IMR-90 (cell line): ENCODE measurements around the gene MID1. TPM values are rescaled to one million over a fixed set of nuclear protein-coding genes. Genes with fewer than 3 reads are reported as not detected.

Source experiments
- ATAC-seq: fragments of 200-7000 bp; cut with Tn5 transposase; 2 replicates; pipeline ENCODE4 v1.9.1; 2020; ENCODE audit warnings: low read depth, mild to moderate bottlenecking, moderate library complexity
- BruUV-seq: library from RNA; stranded (reverse); fragments of 400-500 nt; replicated peaks from 2 replicates; lab custom pipeline; 2021; lab: Mats Ljungman, UMichigan
- CTCF ChIA-PET: fragments of 300-600 bp; formaldehyde crosslinking; extraction: SDS; loops from one replicate; lab custom pipeline; 2021; ENCODE audit warnings: antibody characterized with exemption; lab: Yijun Ruan, JAX
- POLR2A ChIA-PET: fragments of 300-600 bp; sonication (Branson Sonifier 250); formaldehyde crosslinking; loops from one replicate; lab custom pipeline; 2022; ENCODE audit warnings: antibody characterized with exemption; ENCODE audit not compliant: unreplicated experiment; lab: Charles Lee
- DNase-seq: peaks from one replicate; pipeline ENCODE4 v3.0.0; 2013
- H2AFZ ChIP-seq: replicated peaks from 2 replicates; pipeline ENCODE3; 2013; ENCODE audit warnings: low read length, mild to moderate bottlenecking; ENCODE audit not compliant: poor library complexity
- H2AK5ac ChIP-seq: 2 replicates; pipeline ENCODE4 v1.6.1; 2013; ENCODE audit warnings: low read depth, low read length, inconsistent platforms
- H2AK9ac ChIP-seq: replicated peaks from 2 replicates; pipeline ENCODE3; 2013; ENCODE audit warnings: mild to moderate bottlenecking, low read depth, low read length, moderate library complexity; ENCODE audit not compliant: poor library complexity
- H2BK120ac ChIP-seq: 2 replicates; pipeline ENCODE4 v1.6.1; 2013; ENCODE audit warnings: low read depth, low read length, inconsistent platforms
- H2BK15ac ChIP-seq: 3 replicates; pipeline ENCODE4 v1.6.1; 2013; ENCODE audit warnings: low read depth, low read length, inconsistent platforms
- H2BK20ac ChIP-seq: 2 replicates; pipeline ENCODE4 v1.6.1; 2013; ENCODE audit warnings: low read depth, mild to moderate bottlenecking, inconsistent platforms, low read length, moderate library complexity
- H2BK5ac ChIP-seq: 2 replicates; pipeline ENCODE4 v1.6.1; 2013; ENCODE audit warnings: mild to moderate bottlenecking, low read depth, low read length, inconsistent platforms; ENCODE audit not compliant: poor library complexity, severe bottlenecking
- H3K14ac ChIP-seq: replicated peaks from 2 replicates; pipeline ENCODE4 v1.6.1; 2013; ENCODE audit warnings: low read depth, low read length, inconsistent platforms
- H3K18ac ChIP-seq: 2 replicates; pipeline ENCODE4 v1.6.1; 2013; ENCODE audit warnings: low read depth, low read length, control low read depth
- H3K23ac ChIP-seq: 2 replicates; pipeline ENCODE4 v1.6.1; 2013; ENCODE audit warnings: low read depth, low read length, inconsistent platforms
- H3K27ac ChIP-seq: 2 replicates; pipeline ENCODE4 v1.5.1; 2013; ENCODE audit warnings: mild to moderate bottlenecking, control low read depth, low read length; ENCODE audit not compliant: insufficient read depth
- H3K27me3 ChIP-seq: 2 replicates; pipeline ENCODE4 v1.6.1; 2013; ENCODE audit warnings: low read length; ENCODE audit not compliant: control insufficient read depth, insufficient read depth
- H3K36me3 ChIP-seq: 2 replicates; pipeline ENCODE4 v1.6.1; 2013; ENCODE audit warnings: low read length, mixed read lengths; ENCODE audit not compliant: control insufficient read depth, insufficient read depth
- H3K4ac ChIP-seq: 2 replicates; pipeline ENCODE4 v1.6.1; 2013; ENCODE audit warnings: low read depth, low read length, inconsistent platforms
- H3K4me1 ChIP-seq: 2 replicates; pipeline ENCODE4 v1.6.1; 2013; ENCODE audit warnings: low read length, mixed read lengths; ENCODE audit not compliant: control insufficient read depth, insufficient read depth
- H3K4me2 ChIP-seq: 2 replicates; pipeline ENCODE4 v1.6.1; 2013; ENCODE audit warnings: low read depth, mild to moderate bottlenecking, control low read depth, low read length, moderate library complexity
- H3K4me3 ChIP-seq: 2 replicates; pipeline ENCODE4 v1.5.1; 2013; ENCODE audit warnings: low read depth, mild to moderate bottlenecking, control low read depth, low read length, moderate library complexity; ENCODE audit not compliant: insufficient read depth
- H3K56ac ChIP-seq: 2 replicates; pipeline ENCODE4 v1.6.1; 2013; ENCODE audit warnings: low read length, inconsistent platforms; ENCODE audit not compliant: insufficient read depth; ENCODE audit errors: extremely low read depth
- H3K79me1 ChIP-seq, 2 experiments: 2 replicates each; pipeline ENCODE4 v1.6.1; 2013; ENCODE audit warnings: low read length in 2 of 2, inconsistent platforms in 1 of 2, low read depth in 1 of 2
- H3K9ac ChIP-seq: 2 replicates; pipeline ENCODE4 v1.6.1; 2013; ENCODE audit warnings: low read depth, low read length, control low read depth
- H3K9me1 ChIP-seq: 2 replicates; pipeline ENCODE4 v1.6.1; 2013; ENCODE audit warnings: low read length, inconsistent platforms; ENCODE audit not compliant: insufficient read depth
- H3K9me3 ChIP-seq: 2 replicates; pipeline ENCODE4 v1.6.1; 2013; ENCODE audit warnings: low read length; ENCODE audit not compliant: control insufficient read depth, insufficient read depth
- H4K20me1 ChIP-seq: 2 replicates; pipeline ENCODE4 v1.6.1; 2013; ENCODE audit warnings: low read length, inconsistent platforms; ENCODE audit not compliant: insufficient read depth
- H4K5ac ChIP-seq: 2 replicates; pipeline ENCODE4 v1.6.1; 2013; ENCODE audit warnings: mild to moderate bottlenecking, low read depth, low read length, control low read depth
- H4K8ac ChIP-seq, 2 experiments: 2 replicates each; pipeline ENCODE4 v1.6.1; 2013; ENCODE audit warnings: low read depth in 2 of 2, low read length in 2 of 2, control low read depth in 1 of 2, inconsistent platforms in 1 of 2
- H4K91ac ChIP-seq: 2 replicates; pipeline ENCODE4 v1.6.1; 2013; ENCODE audit warnings: low read depth, low read length, inconsistent platforms; ENCODE audit not compliant: insufficient read depth
- CHD1 ChIP-seq: IDR thresholded peaks from 2 replicates; pipeline ENCODE4 v1.6.1; 2012; ENCODE audit warnings: low read depth, low read length, improper control_type of control experiment
- MAZ ChIP-seq: IDR thresholded peaks from 2 replicates; pipeline ENCODE4 v1.6.1; 2012; ENCODE audit warnings: low read depth, mild to moderate bottlenecking, low read length, improper control_type of control experiment, moderate library complexity, borderline replicate concordance
- POLR2A ChIP-seq: IDR thresholded peaks from 2 replicates; pipeline ENCODE4 v1.6.1; 2012; ENCODE audit warnings: mild to moderate bottlenecking, low read depth, low read length
- SMC3 ChIP-seq: fragments of 150-350 bp; IDR thresholded peaks from 2 replicates; pipeline ENCODE4 v1.6.1; 2016; ENCODE audit warnings: low read depth, mild to moderate bottlenecking, antibody characterized with exemption, low read length, moderate library complexity
- WGBS, 2 experiments: methylation state at CpG; one replicate each; pipeline versions ENCODE4 v1.1.5 to v1.1.7; 2013; ENCODE audit warnings: missing lambda C conversion rate in 2 of 2; ENCODE audit not compliant: insufficient read length in 1 of 2; ENCODE audit errors: extremely low coverage in 2 of 2; 5-methylcytosine and 5-hydroxymethylcytosine counted together
- dilution Hi-C: fragments of 300-500 bp; cut with HindIII; formaldehyde crosslinking; loops from one replicate; pipeline ENCODE4 v1.14.3; 2018; ENCODE audit warnings: low sequenced_read_pairs; ENCODE audit not compliant: unreplicated experiment
- in situ Hi-C: fragments of 300-500 bp; cut with MboI; formaldehyde crosslinking; loops from 3 replicates; pipeline ENCODE4 v1.14.3; 2019; ENCODE audit warnings: low sequenced_read_pairs, inconsistent platforms, mixed read lengths
- intact Hi-C: fragments of 100-400 bp; cut with micrococcal nuclease; formaldehyde crosslinking; loops from 2 replicates; pipeline ENCODE4 v1.10.0; 2022
- polyA plus RNA-seq, 3 experiments: library from polyadenylated mRNA; depleted of rRNA; stranded (reverse); fragments of >200 nt; gene quantifications; 2 replicates each; pipeline ENCODE4 v1.2.3, GENCODE V29; 2012; ENCODE audit warnings: low replicate concordance in 1 of 3
- total RNA-seq: library from RNA; depleted of rRNA; stranded (reverse); fragments of >200 nt; gene quantifications from 2 replicates; pipeline ENCODE4 v1.2.3, GENCODE V29; 2012
- TF ChIP-seq, protein P1 (sequence below): conservative IDR thresholded peaks from 2 replicates; pipeline ENCODE4 v1.5.1; 2012; ENCODE audit warnings: mild to moderate bottlenecking, low read depth, low read length, improper control_type of control experiment
- TF ChIP-seq, protein P2 (sequence below): fragments of 150-350 bp; IDR thresholded peaks from 2 replicates; pipeline ENCODE4 v1.6.1; 2017; ENCODE audit warnings: mild to moderate bottlenecking, antibody characterized with exemption, low read length, low read depth

The MID1 gene
- total and polyA plus RNA-seq, 2 of the 4 experiments (the other 2 are of a cell fraction): 37.2 to 106 TPM

DNA sequence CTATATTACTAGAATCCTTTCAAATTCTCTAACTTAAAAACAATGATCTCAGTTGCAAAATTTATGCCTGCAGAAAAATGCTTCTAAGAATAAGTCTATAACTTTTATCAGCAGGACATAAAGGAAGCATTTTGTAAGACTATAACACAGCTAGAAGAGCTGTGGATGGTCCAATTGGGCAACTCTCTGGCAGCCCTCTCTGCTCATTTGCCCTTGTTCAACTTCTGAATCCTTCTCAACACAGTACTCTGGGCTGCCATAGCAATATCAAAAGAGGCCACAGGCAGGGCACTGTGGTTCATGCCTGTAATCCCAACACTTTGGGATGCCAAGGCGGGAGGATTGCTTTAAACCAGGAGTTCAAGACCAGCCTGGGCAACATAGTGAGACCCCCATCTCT lies 88.5 kb downstream of the MID1 start:
- Histone ChIP-seq H3K79me1 (peaks cover 0 to 18% of the 10 kb centered on the region in 2 experiments; a peak in 2 of 4 replicates), H2BK15ac (no peak overlapping the region), H3K9me1 (no peaks in the 10 kb centered on the region), H2AFZ (no peak overlapping the region), H3K56ac (no peak overlapping the region), H3K9me3 (no peaks in the 10 kb centered on the region), H3K36me3 (no peaks in the 10 kb centered on the region), H3K23ac (no peak overlapping the region), H2BK5ac (no peak overlapping the region), H4K91ac (no peak overlapping the region), H3K4me2 (no peak overlapping the region), H4K8ac (no peak overlapping the region), H3K4me3 (no peak overlapping the region), H2BK120ac (no peak overlapping the region), H3K14ac (no peak overlapping the region), H3K4ac (no peak overlapping the region), H3K27ac (no peak overlapping the region), H3K9ac (no peak overlapping the region), H3K27me3 (no peaks in the 10 kb centered on the region), H2BK20ac (no peak overlapping the region), H2AK9ac (no peak overlapping the region), H3K18ac (no peak overlapping the region), H4K20me1 (no peaks in the 10 kb centered on the region), H3K4me1 (peaks cover 8% of the 10 kb centered on the region), H2AK5ac (no peak overlapping the region), H4K5ac (no peak overlapping the region)
- ATAC-seq (no peak), DNase-seq (no peak)
- dilution Hi-C loops: no loop called here
- in situ Hi-C loops: no loop called here
- no CpG with 5 or more reads among the region's 1 CpG for WGBS, 2 experiments
- ChIA-PET CTCF (interaction anchor here (0.5 kb wide), 1 partner anchor 298 kb away, joined by 3 read pairs; no protein-coding TSS in a partner anchor), POLR2A (no interaction called here)
- BruUV-seq: no TSS peak
- TF ChIP-seq POLR2A (no peak), SMC3 (no peak), CHD1 (no peak), MAZ (no peak)
- TF ChIP-seq, protein P1, sequence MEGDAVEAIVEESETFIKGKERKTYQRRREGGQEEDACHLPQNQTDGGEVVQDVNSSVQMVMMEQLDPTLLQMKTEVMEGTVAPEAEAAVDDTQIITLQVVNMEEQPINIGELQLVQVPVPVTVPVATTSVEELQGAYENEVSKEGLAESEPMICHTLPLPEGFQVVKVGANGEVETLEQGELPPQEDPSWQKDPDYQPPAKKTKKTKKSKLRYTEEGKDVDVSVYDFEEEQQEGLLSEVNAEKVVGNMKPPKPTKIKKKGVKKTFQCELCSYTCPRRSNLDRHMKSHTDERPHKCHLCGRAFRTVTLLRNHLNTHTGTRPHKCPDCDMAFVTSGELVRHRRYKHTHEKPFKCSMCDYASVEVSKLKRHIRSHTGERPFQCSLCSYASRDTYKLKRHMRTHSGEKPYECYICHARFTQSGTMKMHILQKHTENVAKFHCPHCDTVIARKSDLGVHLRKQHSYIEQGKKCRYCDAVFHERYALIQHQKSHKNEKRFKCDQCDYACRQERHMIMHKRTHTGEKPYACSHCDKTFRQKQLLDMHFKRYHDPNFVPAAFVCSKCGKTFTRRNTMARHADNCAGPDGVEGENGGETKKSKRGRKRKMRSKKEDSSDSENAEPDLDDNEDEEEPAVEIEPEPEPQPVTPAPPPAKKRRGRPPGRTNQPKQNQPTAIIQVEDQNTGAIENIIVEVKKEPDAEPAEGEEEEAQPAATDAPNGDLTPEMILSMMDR: no peak
- TF ChIP-seq, protein P2, sequence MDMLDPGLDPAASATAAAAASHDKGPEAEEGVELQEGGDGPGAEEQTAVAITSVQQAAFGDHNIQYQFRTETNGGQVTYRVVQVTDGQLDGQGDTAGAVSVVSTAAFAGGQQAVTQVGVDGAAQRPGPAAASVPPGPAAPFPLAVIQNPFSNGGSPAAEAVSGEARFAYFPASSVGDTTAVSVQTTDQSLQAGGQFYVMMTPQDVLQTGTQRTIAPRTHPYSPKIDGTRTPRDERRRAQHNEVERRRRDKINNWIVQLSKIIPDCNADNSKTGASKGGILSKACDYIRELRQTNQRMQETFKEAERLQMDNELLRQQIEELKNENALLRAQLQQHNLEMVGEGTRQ: no peak
- intact Hi-C loops: no loop called here
